ENCODE measurements around the gene SLC39A10.

The SLC39A10 gene

GRCh38 chr2:195619590-195619989, 37.4 kb upstream of the SLC39A10 start:
- in situ Hi-C loops (cut with MboI; ENCODE audit: low pct_unique_long_range_greater_than_20kb, low sequenced_read_pairs, unreplicated experiment): no loop called here
- DNase-seq (ENCODE audit: low spot score): no peak
- no peak for TF ChIP-seq CTCF (IDR thresholded peaks at IDR 0.05; ENCODE audit: extremely low read depth, insufficient read depth, missing control alignments)

GRCh38 chr2:195620501-195620900, 36.5 kb upstream of the SLC39A10 start:
- no peak for DNase-seq (ENCODE audit: low spot score)
- in situ Hi-C loops (cut with MboI; ENCODE audit: low pct_unique_long_range_greater_than_20kb, low sequenced_read_pairs, unreplicated experiment): no loop called here
- TF ChIP-seq CTCF (IDR thresholded peaks at IDR 0.05; ENCODE audit: extremely low read depth, insufficient read depth, missing control alignments): no peak

GRCh38 chr2:195622966-195623365, 34.1 kb upstream of the SLC39A10 start:
- in situ Hi-C loops (cut with MboI; ENCODE audit: low pct_unique_long_range_greater_than_20kb, low sequenced_read_pairs, unreplicated experiment): no loop called here
- no peak for TF ChIP-seq CTCF (IDR thresholded peaks at IDR 0.05; ENCODE audit: extremely low read depth, insufficient read depth, missing control alignments)
- DNase-seq (ENCODE audit: low spot score): no peak

GRCh38 chr2:195626507-195626906, 30.5 kb upstream of the SLC39A10 start:
- in situ Hi-C loops (cut with MboI; ENCODE audit: low pct_unique_long_range_greater_than_20kb, low sequenced_read_pairs, unreplicated experiment): no loop called here
- no peak for DNase-seq (ENCODE audit: low spot score)
- no peak for TF ChIP-seq CTCF (IDR thresholded peaks at IDR 0.05; ENCODE audit: extremely low read depth, insufficient read depth, missing control alignments)

- in situ Hi-C loops (cut with MboI; ENCODE audit: low pct_unique_long_range_greater_than_20kb, low sequenced_read_pairs, unreplicated experiment): no loop called here
- no peak for DNase-seq (ENCODE audit: low spot score)
- TF ChIP-seq CTCF (IDR thresholded peaks at IDR 0.05; ENCODE audit: extremely low read depth, insufficient read depth, missing control alignments): no peak
These were observed 28.4 kb upstream of the SLC39A10 start for GRCh38 chr2:195628666-195629065.

GRCh38 chr2:195632856-195633572, 24.0 kb upstream of the SLC39A10 start:
- TF ChIP-seq CTCF (IDR thresholded peaks at IDR 0.05; ENCODE audit: extremely low read depth, insufficient read depth, missing control alignments): no peak

More at GRCh38 chr2:195632856-195633572, 24.0 kb upstream of the SLC39A10 start:
- in situ Hi-C loops (cut with MboI; ENCODE audit: low pct_unique_long_range_greater_than_20kb, low sequenced_read_pairs, unreplicated experiment): no loop called here
- no peak for DNase-seq (ENCODE audit: low spot score)
